ENCODE results near the gene CEP126.
A peak's percentile ranks its signal among the peaks of the same experiment; 100 is the strongest.
"Not testable (repeated sequence)": the region's sequence is repeated elsewhere in the genome, so short reads cannot be mapped to it uniquely, and the experiment has no call there.

The CEP126 gene

DNA sequence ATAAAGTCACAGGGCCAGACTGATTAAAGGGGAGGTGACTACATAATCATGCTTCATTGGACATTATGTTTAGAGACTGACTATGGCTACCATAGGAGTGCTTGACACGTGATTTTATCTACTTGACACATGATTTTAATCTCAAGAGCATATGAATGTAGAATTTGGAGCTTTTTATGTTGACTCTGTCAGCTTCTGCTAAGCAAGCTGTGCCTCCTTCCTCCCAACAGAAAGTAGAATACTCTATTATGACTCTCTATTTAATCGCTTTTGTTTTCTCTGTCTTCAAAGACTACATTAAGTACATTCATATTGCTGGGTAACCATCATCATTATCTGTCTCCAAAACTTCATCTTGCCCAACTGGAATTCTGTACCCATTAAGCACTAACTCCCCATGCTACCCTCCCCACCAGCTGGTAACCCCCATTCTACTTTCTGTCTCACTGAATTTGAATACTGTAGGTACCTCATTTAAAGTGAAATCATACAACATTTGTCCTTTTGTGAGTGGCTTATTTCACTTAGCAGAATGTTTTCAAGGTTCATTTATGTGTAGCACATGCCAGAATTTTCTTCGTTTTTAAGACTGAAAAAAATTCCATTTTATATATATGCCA, 26.2 kb downstream of the CEP126 start:
- DNase-seq = no peak

DNA sequence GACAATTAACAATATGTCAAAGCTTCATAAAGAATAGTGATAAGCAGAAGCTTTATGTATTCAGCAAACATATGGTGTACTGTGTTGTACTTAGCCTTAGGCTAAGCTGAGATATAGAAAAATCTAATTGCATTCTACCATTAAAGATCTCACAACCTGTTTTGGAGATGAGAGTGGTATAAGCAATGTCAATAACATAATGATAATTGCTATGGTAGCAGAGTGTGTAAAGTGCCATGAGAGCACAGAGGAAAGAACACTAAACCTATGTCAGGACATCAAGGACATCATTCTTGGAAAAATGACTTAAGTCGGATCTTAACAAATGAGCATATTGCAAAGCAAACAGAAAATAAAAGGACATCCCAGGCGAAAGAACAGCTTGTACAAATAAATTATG, 30.1 kb downstream of the CEP126 start:
- DNase-seq = no peak

DNA sequence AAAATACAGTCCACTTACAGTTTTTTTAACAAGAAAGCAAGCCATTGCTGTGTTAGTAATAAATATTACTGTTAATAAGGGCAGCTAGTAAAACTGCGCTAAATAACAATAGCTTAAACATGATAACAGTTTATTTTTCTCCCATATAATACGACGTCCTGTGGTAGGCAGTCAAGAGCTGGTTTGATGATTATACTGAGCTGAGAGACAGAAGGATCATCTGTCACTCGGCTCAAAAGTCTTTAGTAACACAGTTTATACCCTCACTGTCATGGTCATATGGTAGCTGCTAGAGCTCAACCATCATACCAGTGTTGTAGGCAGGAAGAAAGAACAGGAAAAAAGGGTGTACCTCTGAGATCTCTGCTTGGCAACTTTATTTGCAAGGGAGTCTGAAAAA, 30.6 kb downstream of the CEP126 start:
- DNase-seq = no peak

DNA sequence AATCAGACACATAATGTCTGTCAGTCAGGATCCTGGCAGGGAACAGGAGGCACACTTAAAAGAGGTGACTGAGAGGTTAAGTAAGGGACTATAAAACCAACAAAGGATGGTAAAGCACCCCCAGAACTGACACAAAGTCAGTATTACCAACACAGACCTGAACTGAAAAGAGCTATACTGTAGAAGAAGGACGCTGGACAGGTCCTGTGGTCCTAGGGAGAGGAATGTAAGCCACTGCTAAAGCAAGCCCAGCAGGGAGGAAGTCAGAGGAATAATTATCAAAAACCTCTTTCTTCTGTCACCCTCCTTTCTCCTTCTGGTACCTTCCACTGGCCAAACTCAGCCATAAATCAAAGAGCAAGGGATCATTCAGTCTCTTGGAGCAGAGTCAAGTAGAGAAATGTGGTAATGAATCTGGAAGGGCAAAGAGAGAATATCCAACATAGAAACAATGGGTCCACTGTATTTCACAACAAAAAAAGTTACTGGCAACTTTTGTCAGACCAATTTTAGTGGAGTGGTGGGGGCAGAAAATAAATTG, 34.9 kb downstream of the CEP126 start:
- DNase-seq = no peak

DNA sequence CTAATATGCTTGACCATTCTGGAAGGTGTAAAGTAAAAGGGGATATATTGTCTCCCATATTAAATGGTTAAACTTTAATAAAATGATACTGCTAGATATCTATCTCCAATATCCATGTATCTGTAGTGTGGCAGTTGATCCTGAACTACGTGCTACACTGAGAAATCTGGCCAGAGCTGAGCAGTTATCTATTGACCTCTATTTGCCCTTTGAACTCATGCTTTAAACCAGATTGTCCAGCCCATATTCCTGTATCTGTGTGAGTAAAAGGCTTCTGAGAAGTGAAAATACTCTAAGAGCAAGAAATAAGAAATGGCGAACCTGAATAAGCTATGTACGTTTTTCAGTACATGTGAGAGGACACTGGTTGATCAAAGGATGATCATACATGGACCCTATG, 40.5 kb downstream of the CEP126 start:
- DNase-seq = no peak

DNA sequence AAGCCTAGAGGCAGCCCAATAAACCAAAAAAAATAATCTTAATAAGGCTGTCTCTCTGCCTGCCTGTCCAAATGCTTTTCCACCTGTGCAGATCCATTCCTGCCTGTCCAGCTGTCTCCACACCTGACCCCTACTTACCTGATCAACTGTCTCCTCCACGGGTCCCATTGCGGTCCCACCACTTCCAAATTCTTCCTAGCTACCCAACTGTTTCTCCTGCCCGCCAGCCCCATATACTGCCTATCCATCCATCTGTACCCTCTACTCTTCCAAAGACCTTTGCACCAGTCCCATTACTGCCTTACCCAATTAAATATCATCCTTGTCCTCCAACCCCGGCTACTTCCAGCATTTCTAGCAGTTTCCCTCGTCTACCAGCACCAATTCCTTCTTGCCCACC, 40.9 kb downstream of the CEP126 start:
- no peak for DNase-seq

DNA sequence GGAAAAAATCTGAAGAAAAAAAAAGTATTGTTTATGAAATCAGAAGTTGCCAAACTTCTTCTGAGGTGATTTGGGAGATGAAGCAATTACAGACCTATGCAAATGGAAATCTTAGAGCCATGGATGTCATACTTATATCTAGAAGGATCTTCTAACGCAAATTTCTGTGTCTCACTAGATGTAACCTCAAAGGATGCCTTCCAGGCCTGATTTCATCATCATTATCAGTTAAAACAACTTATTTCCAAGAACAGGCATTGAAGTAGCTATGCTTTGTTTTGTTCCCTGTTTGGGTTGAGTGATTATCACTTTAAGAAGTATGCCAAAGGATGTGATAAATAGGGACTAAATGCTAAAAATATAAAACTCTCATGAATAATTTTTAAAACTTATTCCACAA, 45.4 kb downstream of the CEP126 start:
- DNase-seq = no peak

DNA sequence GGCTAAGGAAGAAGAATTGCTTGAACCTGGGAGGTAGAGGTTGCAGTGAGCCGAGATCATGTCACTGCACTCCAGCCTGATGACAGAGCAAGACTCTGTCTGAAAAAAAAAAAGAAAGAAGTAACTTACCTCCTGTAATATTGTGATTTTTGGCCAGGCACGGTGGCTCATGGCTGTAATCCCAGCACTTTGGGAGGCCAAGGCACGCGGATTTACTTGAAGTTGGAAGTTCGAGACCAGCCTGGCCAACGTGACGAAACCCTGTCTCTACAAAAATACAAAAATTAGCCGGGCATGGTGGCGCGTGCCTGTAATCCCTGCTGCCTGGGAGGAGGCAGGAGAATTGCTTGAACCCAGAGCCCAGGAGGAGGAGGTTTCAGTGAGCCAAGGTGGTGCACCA, 49.4 kb downstream of the CEP126 start:
- DNase-seq = not testable (repeated sequence)

DNA sequence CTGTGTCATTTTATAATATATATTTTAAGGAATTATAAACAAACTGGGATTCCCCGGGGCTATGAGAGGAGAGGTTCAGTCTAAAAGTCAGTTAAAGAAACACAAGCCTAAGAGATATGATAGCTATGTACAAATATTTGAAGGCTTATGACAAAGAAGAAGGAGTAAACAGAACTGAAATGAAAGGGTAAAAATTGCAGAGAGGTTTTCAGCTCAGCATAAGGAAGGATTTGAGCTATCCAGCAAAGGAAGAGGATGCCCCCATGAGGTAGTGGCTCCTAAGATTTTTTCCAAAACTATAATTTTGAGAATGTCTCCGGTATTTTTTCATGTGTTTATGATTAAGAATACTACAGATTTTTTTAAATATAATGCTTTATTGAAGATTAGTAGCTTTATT, 59.4 kb downstream of the CEP126 start:
- DNase-seq = no peak

DNA sequence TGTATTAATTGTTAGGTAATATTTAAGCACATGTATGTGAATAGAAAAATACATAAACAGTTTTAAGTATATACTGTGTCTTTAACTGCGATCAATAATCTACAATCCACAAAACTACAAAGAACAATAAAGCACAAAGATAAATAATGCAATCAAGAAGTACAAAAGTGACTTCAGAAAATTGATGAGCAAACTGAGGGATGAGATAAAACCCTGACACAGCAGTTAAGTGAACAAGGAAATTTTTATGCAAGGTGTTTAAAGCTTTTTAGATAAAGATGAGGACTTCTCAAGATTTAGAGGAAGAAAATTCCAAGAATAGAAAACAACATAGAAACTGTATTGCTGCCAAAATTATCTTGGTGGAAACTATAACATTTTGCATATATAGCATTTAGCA, 60.0 kb downstream of the CEP126 start:
- DNase-seq = no peak

DNA sequence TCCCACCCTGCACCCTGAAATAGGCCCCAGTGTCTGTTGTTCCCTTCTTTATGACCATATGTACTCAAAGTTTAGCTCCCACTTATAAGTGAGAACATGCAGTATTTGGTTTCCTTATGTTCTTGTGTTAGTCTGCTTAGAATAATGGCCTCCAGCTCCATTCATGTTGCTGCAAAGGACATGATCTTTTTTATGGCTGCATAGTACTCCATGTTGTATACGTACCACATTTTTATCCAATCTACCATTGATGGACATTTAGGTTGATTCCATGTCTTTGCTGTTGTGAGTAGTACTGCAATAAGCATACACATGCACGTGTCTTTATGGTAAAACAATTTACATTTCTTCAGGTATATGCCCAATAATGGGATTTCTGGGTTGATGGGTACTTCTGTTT, 60.9 kb downstream of the CEP126 start:
- no peak for DNase-seq

DNA sequence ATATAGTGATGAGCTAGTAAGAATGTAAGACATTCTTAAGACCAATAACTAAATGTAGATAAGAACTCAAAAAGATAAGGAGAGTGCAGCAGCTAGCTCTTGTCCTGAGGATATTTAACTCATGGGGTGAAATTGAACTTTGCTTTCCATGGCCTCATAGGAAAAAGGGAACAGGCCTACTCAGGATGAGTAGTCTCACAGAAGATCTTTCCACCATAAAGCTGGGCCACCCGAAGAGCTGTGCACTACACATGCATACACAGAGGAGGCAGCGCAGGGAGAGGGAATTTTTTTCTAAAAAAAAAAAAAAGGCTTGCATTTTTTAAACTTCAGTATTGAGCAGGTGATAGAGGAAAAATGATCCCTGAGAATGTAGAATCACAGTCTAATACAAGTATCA, 72.6 kb downstream of the CEP126 start:
- no peak for DNase-seq

DNA sequence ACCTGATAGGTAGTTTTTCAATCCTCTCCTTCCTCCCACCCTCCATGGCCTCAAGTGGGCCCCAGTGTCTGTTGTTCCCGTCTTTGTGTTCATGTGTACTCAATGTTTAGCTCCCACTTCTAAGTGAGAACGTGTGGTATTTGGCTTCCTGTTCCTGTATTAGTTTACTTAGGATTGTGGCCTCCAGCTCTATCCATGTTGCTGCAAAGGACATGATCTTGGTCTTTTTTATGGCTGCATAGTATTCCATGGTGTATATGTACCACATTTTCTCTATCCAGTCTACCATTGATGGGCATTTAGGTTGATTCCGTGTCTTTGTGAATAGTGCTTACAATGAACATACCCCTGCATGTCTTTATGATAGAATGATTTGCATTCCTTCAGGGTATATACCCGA, 78.4 kb downstream of the CEP126 start:
- DNase-seq = no peak

DNA sequence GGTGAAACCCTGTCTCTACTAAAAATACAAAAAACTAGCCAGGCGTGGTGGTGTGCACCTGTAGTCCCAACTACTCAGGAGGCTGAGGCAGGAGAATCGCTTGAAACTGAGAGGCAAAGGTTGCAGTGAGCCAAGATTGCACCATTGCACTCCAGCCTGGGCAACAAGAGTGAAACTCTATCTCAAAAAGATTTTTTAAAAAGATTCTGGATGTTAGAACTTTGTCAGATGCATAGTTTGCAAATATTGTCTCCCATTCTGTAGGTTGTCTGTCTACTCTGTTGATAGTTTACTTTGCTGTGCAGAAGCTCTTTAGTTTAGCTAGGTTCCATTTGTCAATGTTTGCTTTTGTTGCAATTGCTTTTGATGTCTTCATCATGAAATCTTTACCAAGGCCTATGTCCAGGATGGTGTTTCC, 79.3 kb downstream of the CEP126 start:
- DNase-seq = not testable (repeated sequence)

DNA sequence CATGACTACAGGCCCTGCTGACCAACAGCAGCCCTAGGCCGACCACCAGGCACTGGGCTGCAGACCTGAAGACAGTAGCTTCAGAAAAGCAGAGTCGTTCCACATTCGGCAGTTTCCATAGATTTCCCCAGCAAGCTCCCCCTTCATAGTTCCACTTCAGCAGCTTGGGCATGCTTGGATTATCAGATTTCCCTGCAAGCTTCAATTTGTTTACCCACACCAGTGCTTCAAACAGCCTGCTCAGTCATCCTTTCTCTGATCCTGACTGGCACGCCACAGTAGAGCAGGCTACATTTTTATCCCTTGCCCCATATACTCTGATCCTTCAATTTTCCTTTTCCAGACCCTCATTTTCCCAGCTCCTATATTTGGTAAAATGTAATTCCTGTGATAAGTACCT, 81.3 kb downstream of the CEP126 start:
- DNase-seq = no peak

DNA sequence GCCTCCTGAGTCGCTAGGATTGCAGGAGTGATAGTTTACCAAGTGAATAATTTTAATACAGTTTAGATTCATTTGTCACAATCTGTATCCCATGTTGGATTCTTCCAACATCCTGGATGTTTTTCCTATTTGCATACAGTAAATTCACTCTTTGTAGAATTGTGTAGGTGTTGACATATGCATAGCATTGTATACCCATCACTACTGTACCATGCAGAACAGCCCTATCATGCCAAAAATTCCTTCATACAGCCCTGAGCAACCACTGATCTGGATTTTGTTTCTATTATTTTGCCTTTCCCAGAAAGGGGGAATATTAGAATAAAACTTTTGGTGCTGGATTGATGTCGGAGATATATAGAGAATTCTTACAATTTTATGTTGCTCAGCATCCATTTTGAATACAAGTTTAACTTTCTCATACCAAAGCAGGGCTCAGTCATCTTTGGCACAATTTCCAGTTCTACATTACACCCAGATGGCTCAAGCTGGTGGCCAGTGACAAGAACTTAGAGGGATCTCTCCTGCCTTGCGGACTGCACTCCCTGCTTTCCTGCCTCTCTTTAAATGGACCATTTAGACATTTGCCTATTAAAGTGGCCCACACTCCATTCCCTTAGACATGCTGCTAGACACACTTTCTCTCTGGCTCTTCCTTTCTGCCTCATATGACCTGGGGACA, 87.0 kb downstream of the CEP126 start:
- no peak for DNase-seq

DNA sequence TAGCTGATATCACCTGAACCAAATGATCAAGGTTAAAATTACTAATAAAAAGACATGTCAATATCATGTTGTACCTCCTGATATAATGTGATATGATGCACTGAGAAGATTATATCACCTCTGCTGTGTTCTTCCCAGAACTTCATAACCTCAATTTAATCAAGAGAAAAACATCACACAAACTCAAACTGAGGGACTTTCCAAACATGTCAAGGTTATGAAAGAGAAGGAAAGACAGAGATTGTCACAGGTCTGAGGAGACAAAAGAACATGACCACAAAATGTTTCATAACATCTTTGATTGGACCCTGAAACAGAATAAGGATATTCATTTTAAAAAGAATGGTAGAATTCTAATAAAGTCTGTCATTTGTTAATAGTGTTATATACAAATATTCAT, 89.4 kb downstream of the CEP126 start:
- no peak for DNase-seq

DNA sequence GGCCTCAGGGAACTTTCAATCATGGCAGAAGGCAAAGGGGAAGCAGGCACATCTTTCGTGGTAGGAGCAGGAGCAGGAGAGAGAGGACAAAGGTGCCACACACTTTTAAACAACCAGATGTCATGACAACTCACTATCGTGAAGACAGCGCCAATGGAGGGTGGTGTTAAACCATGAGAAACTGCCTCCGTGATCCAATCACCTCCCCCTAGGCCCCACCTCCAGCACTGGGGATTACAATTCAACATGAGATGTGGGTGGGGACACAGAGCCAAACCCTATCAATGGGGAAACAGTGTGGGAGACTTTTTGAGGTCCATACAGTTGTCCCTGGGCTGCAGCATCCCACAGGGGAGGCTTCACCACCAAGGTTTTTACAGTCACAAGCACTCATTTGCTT, 90.5 kb downstream of the CEP126 start:
- no peak for DNase-seq

DNA sequence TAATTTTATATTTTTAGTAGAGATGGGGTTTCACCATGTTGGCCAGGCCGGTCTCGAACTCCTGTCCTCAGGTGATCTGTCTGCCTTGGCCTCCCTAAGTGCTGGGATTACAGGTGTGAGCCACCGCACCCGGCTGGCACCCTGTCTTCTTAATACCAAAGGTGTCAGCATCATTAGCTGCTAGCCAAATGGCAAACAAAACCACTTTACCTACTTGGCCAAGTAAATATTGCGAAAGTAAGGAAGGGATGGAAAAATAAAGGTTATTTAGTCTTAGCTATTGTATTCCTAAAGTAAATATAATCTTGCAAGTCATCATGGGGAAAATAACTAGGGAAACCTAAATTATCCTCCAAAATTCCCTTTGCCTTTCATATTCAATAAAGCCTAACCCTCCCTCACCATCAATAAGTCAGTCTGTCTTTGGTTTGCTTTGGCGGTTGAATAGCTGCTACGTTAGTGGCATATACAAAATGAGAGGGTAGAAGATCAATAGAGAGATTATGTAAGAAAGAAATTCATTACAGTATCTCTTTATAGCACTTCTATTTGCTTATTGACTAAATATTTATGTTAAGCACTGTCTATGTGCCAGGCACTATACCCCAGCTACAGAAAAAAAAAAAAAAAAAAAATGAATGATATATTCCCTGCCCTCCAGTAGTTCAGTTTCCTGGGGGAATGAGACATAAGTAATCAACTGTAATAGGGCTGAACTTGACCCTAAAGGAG, 92.2 kb downstream of the CEP126 start:
- DNase-seq = no peak

DNA sequence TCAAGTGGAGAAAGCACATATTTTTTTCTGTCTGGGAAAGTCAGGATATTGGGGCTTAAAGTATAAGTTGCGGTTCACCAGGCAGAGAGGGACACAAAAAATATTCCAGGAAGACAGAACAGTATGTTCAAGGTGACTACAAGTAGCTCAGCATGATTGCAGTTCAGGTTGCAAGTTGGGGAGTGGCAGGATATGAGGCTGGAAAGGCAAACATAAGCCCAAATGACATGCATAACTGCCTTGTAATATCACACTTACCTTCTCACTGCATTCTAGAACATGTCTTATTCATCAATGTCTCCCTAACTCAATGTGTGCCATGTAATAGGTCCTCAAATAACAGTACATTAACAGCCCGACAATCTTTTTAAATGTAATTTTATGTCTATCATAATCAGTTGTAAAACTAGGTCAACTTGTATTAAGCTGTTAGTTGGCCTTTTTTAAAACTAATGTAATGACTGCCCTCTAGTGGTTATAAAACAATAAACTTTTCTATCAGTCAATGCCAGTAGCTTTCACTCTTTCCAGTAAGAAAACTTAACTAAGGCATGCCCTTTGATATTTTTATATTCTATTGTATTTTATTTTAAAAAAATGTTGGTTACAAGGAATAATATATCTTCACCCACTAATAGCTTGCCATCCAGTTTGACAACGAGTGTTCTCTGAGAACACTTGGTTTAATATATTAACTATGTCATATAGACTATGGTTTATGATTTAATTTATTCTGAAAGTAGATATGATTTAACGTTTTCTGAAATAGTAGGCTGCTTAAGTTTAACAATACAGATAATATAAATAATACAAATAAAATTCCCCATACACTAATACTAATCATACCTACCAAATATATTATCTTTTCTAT, 93.0 kb downstream of the CEP126 start:
- peak; percentile 59 for DNase-seq

DNA sequence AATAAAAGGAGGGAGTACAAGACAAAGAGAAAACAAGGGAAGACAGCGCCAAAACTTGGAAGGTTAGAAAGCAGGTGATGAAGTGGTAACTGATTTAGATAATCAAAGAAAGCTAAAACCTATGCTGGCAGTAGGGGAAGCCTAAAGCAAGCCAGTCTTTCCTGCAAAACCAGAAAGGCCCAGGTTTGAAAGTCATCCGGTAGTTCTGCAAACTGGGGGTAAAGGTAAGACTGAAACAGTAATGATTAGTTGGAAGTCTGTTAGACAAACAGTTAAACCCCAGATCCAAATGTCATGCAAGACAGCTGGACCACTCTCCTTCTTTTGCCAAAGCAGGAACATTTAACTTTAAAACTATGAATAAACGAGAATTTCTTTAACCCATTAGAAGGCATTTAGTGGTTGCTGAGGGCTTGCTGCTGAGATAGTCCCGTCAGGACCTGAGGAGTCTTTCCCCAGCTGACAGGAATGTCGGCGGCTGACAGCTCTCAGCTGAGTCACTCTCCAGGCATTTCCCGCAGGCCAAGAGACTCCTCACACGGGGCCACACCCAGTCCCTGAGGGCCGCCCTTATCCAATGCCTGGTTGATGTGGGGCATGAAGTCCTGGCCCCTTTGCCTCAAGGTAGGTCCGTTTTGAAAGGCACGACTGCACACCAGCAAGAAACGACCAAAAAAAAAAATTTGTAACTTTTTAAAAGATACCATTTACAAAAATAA, 96.1 kb downstream of the CEP126 start:
- no peak for DNase-seq

DNA sequence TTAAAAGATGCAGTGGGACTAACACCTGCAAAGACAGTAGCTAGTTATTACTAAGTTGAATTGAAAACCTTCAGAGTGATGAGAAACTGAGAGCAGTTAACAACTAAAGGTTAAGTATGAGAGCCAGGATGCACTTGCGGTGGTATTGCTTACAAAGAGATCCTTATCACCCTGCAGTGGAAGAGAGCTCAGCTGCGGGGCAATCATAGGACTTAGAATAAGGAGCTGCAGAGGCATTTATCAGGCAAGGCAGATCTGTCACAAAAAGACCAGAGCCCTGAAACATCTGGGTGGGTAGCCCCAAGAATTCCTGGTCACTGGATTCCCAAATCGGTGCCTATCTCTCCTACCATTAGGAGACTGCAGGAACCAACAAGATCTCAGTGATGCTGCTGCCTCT, 98.1 kb downstream of the CEP126 start:
- DNase-seq = no peak

Data from suppressor macrophage treated with lipopolysaccharide for 4 hours (primary cell).